ENCODE data around the gene OPN4. TPM values are rescaled to one million over a fixed set of nuclear protein-coding genes. Genes with fewer than 3 reads are reported as not detected.

The OPN4 gene
- total RNA-seq, 2 experiments from 2014 or later, result not detected

DNA sequence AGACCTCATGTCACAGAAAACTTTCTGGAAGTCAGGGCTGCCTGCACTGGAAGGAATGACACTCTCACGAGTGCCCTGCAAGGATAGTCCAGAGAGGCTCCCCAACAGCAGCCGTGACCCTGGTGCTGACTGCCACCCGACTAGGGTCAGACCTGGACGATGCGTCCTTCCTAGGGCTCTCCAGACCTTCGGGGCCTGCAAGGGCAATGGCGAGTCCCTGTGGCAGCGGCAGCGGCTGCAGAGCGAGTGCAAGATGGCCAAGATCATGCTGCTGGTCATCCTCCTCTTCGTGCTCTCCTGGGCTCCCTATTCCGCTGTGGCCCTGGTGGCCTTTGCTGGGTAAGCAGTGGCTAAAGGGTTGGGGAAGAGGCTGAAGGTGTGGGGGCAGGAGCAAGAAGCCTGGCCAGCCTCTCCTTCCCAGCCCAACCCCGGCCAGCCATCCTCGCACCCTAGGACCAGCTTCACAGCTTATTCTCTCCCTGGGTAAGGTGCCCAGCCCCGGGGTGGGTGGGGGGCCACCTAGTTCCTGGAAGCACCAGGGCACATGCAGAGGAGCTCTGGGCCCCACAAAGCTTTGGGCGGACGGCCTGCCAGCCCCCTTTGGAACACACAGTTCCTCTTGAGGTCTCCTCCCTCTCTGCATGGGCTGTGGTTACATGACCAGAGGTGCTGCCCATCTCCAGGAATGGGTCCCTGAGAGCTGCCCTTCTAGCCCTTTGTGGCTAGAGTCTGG, 5.5 kb downstream of the OPN4 start:
- H3K27me3 Mint-ChIP-seq, result no peaks in the 10 kb centered on the region
- no peaks in the 10 kb centered on the region for H3K4me1 Mint-ChIP-seq
- ChIA-PET CTCF (no interaction called here), POLR2A (no interaction called here)
- no peaks in the 10 kb centered on the region for H3K36me3 Mint-ChIP-seq (ENCODE audit: low read depth)
- no peaks in the 10 kb centered on the region for H3K9me3 Mint-ChIP-seq
- no peak overlapping the region for H3K4me3 Mint-ChIP-seq
- no peak overlapping the region for H3K27ac Mint-ChIP-seq
- DNase-seq, result no peak

DNA sequence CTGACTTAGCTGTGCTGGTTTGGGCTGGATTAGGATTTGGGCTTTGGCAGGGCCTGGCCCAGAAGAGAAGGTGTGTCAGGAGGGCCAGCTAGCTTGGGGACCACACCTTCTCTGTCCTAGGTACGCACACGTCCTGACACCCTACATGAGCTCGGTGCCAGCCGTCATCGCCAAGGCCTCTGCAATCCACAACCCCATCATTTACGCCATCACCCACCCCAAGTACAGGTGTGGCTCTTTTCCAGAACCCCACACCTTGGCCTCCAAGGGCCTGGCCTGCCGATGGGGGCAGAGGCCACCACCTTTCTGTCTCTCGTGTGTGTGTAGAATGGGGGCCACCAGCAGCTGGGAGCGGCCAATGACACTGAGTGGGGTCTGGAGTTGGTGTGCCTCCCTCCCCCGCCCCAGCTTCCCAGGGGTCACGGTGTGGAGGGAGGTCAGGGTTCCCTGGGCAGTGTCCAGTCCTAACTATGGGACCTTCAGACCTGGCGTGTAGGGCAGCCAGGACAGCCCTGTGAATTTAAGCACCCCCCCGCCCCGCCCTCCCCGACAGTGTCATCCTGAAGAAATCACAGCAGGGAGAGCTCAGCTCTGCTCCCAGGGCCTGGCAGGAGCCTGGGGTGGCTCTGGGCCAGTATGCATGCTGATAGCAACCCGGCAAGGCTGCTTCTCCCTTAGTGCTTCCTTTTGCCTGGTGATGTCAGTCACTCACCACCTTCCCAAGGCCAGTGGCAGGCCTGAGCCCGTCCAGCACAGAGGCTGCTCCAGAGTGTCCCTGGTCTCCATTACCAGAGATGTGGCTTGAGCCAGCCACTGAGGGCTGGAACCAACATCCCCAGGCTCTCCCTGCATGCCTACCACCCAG, 7.0 kb downstream of the OPN4 start:
- ChIA-PET POLR2A (no interaction called here), CTCF (no interaction called here)
- DNase-seq, result no peak
- Mint-ChIP-seq H3K36me3 (ENCODE audit: low read depth) (no peaks in the 10 kb centered on the region), H3K27ac (no peak overlapping the region), H3K4me1 (no peaks in the 10 kb centered on the region), H3K27me3 (no peaks in the 10 kb centered on the region), H3K9me3 (no peaks in the 10 kb centered on the region), H3K4me3 (no peak overlapping the region)

DNA sequence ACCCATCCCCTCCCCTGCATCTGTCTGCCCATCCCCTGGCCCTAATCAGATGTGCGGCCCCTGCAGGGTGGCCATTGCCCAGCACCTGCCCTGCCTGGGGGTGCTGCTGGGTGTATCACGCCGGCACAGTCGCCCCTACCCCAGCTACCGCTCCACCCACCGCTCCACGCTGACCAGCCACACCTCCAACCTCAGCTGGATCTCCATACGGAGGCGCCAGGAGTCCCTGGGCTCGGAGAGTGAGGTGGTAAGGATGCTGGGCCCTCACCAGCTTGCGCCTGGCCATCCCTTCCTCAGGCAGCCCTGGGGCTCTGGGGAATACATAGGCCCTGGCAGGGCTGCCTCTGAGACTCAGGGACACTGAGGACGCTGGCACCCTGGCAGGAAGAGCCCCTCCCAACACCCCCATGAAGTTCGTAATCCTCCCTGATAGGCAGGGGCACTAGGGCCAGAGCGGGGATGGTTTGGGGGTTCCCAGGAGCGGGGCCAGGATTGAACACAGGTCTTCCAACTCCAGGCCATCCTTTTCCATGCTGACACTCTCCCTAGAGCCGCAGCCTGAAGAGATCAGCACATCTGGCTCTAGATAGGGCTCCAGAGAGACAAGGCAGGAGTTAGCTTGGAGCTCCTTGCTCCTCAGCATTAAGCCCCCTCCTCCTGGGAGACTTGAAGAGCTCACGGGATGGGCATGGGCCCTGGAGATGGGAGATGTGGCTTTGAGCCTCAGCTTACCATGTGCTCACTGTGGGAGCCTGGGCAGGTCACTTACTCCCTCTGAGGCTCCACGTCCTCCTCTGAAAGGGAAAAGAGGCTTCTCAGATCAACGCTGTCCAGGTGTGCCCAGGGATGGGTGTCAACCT, 8.1 kb downstream of the OPN4 start:
- DNase-seq, result no peak
- Mint-ChIP-seq H3K4me1 (no peaks in the 10 kb centered on the region), H3K4me3 (no peak overlapping the region), H3K27ac (no peak overlapping the region), H3K36me3 (ENCODE audit: low read depth) (no peaks in the 10 kb centered on the region), H3K27me3 (no peaks in the 10 kb centered on the region), H3K9me3 (no peaks in the 10 kb centered on the region)
- ChIA-PET POLR2A (no interaction called here), CTCF (no interaction called here)

DNA sequence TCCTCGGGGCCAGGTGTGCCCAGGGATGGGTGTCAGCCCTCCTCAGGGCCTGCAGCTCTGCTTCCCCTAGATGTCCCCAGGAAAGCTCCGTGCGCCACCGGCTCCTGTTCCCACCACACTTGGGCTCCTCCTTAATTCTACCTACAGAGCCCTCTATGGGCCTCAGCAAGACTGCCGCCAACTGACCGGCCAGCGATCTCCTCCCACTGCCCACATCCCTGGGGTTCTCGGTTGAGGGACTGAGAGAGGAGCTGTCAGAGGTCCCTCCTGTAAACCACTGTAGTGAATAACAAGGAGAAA, 8.6 kb downstream of the OPN4 start:
- Mint-ChIP-seq H3K4me1 (no peaks in the 10 kb centered on the region), H3K4me3 (no peak overlapping the region), H3K27me3 (no peaks in the 10 kb centered on the region), H3K9me3 (no peaks in the 10 kb centered on the region), H3K27ac (no peak overlapping the region), H3K36me3 (ENCODE audit: low read depth) (no peaks in the 10 kb centered on the region)
- CTCF ChIA-PET, result no interaction called here
- POLR2A ChIA-PET, result no interaction called here
- no peak for DNase-seq

DNA sequence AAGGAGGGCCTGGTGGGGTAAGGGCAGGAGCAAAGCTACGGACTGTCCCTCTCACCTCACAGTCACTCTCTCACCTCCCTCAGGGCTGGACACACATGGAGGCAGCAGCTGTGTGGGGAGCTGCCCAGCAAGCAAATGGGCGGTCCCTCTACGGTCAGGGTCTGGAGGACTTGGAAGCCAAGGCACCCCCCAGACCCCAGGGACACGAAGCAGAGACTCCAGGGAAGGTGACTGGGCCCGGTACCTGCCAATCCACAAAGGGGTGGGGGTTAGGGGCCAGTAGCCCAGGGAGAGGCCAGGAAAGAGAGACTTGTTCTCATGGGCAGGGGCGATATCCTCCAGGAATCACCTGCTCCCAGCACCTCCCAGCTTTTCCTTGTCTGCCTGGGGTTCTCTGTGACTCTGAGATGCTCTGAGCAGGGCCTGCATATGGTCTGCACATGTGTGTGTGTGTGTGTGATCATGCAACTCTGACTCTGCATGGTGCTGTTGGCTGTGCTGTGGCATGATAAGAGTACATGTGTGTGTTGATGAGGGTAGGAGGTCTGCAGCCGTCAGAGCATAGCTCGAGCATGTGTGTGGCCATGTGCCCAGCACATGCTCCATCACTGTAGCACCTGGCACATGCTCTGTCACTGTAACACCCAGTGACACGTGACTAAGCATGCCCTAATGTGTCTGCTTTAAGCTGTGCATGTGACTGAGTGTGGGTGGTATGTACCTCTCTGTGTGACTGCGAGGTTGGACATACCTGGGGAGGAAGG, 9.4 kb downstream of the OPN4 start:
- H3K4me3 Mint-ChIP-seq, result no peak overlapping the region
- ChIA-PET CTCF (interaction anchor here (0.5 kb wide), 1 partner anchor 42 kb away, joined by 3 read pairs; no protein-coding TSS in a partner anchor), POLR2A (no interaction called here)
- no peaks in the 10 kb centered on the region for H3K36me3 Mint-ChIP-seq (ENCODE audit: low read depth)
- H3K27ac Mint-ChIP-seq, result no peak overlapping the region
- H3K4me1 Mint-ChIP-seq, result no peaks in the 10 kb centered on the region
- no peaks in the 10 kb centered on the region for H3K9me3 Mint-ChIP-seq
- no peaks in the 10 kb centered on the region for H3K27me3 Mint-ChIP-seq
- DNase-seq, result no peak

DNA sequence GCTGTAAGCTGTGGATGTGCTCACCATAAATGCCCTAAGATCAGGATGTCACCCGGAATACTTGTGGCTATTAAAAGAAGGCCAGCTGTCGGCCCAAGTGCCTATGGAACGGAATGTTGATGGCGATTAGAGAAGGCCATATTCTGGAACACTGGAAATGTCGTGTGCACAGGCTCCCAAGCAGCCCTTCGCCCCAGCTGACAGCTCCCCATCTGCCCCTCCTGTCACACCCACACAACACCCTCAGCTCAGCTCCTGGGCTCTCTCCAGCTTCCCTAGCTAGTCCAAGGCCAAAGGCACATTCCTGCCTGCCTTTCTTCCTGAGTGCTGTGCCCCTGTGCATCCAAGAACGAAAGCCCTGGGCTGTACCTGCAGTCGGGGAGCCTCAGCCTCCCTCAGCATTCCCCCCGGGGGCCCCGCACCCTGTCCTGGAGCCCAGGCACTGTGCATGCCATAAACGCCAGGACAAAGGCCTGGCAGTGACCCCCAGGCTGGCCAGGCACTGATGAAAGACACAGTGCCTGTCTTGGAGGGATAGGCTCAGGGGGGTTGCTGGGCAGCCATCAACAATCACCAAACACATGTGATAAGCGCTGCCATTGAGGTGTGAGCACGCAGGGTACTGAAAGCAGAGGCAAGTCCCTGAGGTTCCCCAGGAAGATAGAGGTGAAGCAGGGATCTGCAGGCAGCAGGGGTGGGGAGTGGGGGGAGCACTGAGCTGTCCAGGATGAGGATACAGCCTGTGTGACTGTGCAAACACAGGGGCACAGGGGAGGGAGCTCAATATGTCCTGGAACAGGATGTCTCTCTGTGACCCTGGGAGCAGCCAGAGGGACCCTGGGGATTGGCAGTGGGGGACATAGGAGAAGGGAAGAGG, 10.2 kb downstream of the OPN4 start:
- ChIA-PET POLR2A (no interaction called here), CTCF (interaction anchor here (1.0 kb wide), 1 partner anchor 79 kb away, joined by 4 read pairs; no protein-coding TSS in a partner anchor)
- H3K36me3 Mint-ChIP-seq (ENCODE audit: low read depth), result no peaks in the 10 kb centered on the region
- no peak overlapping the region for H3K4me3 Mint-ChIP-seq
- no peaks in the 10 kb centered on the region for H3K4me1 Mint-ChIP-seq
- no peak overlapping the region for H3K27ac Mint-ChIP-seq
- H3K27me3 Mint-ChIP-seq, result no peaks in the 10 kb centered on the region
- no peaks in the 10 kb centered on the region for H3K9me3 Mint-ChIP-seq
- DNase-seq, result no peak

DNA sequence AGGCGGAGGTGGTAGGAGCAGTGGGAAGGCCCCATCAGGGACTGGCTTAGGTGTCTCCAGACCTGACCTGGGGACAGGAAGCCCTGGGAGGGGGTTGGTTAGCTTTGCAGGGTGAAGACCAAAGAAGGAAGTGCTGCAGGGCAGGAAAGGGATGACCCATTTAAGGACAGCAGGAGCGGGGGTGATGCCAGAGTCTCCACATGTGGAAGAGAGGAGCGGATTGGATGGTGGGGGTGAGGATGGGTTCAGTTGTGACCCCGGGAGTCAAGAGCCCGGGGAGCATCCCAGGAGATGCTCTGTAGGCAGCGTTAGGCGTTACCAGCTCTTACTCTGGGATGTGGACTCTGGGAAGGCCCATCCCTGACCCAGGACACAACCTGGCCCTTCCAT, 10.9 kb downstream of the OPN4 start:
- no peaks in the 10 kb centered on the region for H3K9me3 Mint-ChIP-seq
- no peak overlapping the region for H3K27ac Mint-ChIP-seq
- H3K36me3 Mint-ChIP-seq (ENCODE audit: low read depth), result no peaks in the 10 kb centered on the region
- no peaks in the 10 kb centered on the region for H3K4me1 Mint-ChIP-seq
- no peak overlapping the region for H3K4me3 Mint-ChIP-seq
- no peaks in the 10 kb centered on the region for H3K27me3 Mint-ChIP-seq
- CTCF ChIA-PET, result interaction anchor here (1.0 kb wide), 1 partner anchor 80 kb away, joined by 4 read pairs; no protein-coding TSS in a partner anchor
- DNase-seq, result no peak
- POLR2A ChIA-PET, result interaction anchor here (0.5 kb wide), 1 partner anchor 252 kb away, joined by 3 read pairs; no protein-coding TSS in a partner anchor

DNA sequence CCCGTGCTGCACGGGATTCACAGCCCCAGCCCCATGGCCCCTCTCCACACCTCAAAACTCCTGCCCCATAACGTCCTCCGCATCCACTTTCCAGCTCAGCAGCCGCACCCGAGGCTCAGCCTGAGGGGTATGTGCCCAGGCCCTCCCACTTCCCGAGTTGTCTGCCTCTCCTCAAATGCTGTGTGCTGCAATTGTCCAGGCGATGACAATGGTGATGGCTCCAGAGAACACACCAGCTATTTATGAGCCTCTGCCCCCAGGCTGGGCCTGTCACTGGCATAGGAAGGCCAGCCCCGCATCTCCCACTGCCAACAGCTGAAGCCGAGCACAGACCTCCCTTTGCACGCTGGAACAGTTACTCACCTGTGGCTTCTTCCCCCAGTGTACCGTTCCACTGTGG, 11.5 kb downstream of the OPN4 start:
- Mint-ChIP-seq H3K4me1 (no peaks in the 10 kb centered on the region), H3K27me3 (no peaks in the 10 kb centered on the region), H3K4me3 (no peak overlapping the region), H3K36me3 (ENCODE audit: low read depth) (no peaks in the 10 kb centered on the region), H3K9me3 (no peaks in the 10 kb centered on the region), H3K27ac (no peak overlapping the region)
- CTCF ChIA-PET, result interaction anchor here (0.9 to 1.0 kb wide), 2 partner anchors 80 to 213 kb away, joined by 3 to 4 read pairs; no protein-coding TSS in a partner anchor
- DNase-seq, result no peak
- POLR2A ChIA-PET, result no interaction called here

DNA sequence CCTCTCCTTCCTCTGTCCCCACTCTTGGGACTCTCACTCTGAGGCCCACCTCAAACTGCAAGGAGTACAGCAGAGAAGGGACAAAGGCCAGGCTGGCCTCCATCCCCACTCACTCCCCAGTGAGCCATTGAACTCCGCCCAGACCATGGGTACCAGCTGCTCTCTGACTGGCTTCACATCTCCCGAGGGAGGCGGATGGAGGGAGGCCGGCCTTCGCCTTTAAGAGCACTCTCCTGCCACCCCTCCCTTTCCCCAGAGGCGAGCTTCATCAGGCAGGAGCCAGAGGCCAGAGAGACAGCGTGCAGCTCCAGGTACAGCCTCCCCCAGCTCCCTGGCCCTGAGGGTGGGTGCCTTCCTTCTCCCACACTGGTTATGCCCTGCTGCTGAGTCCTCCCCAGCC, 12.2 kb downstream of the OPN4 start:
- H3K27ac Mint-ChIP-seq, result no peak overlapping the region
- no peak overlapping the region for H3K4me3 Mint-ChIP-seq
- POLR2A ChIA-PET, result no interaction called here
- no peaks in the 10 kb centered on the region for H3K9me3 Mint-ChIP-seq
- no peak for DNase-seq
- no peaks in the 10 kb centered on the region for H3K4me1 Mint-ChIP-seq
- no peaks in the 10 kb centered on the region for H3K27me3 Mint-ChIP-seq
- CTCF ChIA-PET, result interaction anchor here (0.9 kb wide), 1 partner anchor 212 kb away, joined by 3 read pairs; no protein-coding TSS in a partner anchor
- no peaks in the 10 kb centered on the region for H3K36me3 Mint-ChIP-seq (ENCODE audit: low read depth)

DNA sequence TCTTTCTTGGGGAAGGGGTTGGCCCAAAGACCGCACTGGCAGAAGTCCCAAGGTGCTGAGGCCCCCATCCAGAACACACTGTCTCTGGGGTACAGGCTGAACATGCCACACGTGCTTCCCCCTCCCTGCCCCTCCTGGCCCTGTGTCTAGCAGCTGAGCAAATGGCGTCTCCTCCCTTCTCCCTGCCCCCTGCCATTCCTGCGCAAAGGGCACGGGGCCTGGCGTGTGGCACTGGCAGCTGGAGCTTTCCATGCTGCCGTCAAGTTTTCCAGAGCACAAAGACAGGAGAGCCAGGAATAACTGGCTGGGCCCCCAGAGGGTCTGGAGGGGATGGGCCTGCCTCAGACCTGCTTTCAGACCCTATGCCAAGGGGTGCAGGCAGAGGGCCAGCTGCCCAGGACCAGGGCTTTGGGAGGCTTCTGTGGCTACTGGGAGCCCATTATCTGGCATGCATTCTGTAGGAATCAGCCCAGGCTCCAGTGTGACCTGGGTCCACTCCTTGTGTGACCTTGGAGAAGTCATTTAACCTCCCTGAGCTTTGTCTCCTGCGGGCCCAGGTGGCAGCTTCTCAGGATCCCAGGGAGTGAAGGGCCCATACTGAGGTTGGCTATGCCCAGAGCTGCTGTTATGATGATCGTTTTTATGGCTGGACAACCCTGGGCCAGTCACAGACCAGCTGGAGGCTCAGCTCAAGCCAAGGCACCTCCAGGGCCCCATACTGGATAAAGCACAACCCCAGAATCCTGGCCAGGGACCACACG, 13.3 kb downstream of the OPN4 start:
- Mint-ChIP-seq H3K4me1 (no peaks in the 10 kb centered on the region), H3K4me3 (no peak overlapping the region), H3K27ac (no peak overlapping the region), H3K27me3 (no peaks in the 10 kb centered on the region), H3K9me3 (no peaks in the 10 kb centered on the region), H3K36me3 (ENCODE audit: low read depth) (no peaks in the 10 kb centered on the region)
- no peak for DNase-seq
- ChIA-PET CTCF (no interaction called here), POLR2A (no interaction called here)

DNA sequence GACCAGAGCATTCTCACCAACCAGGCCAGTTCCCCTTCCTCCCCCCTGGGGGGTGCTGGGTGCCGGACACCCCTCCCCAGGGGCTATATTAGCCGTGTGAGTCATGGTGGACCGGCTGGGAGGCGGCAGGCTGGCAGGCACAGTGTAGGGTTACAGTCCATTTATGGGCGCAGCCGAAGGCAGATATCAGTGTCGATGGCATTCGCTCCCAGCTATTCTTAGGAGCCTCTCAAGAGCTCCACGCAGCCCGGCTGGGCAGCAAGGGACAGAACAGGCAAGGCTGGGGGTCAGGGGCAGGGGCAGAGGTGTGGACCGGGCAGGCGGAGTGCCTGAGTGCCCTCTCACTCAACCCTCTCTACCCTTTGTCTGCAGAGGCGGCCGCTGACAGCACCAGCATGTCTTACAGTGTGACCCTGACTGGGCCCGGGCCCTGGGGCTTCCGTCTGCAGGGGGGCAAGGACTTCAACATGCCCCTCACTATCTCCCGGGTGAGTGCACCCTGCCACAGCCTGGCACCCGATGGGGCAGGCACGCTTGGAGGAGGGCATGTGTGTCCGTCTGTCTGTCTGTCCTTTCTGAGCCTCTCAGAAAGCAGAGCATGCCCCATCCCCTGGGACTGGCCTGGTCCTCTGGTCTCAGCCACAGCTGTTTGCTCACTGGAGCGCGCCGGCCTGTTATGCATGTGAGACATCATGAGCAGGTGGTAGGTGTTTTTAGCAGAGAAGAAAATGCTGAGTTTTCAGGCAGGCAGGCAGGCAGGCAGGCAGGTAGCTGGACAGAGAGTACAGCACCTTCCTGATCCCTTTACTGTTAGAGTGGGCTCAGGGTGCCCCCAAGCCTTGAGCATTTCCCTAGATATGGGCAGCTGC, 14.2 kb downstream of the OPN4 start, which contains the start of gene LDB3:
LDB3 (plus strand) TSS at position 215 of the 869 bp plus-strand sequence; CDS start at position 396, 181 bp downstream.
- H3K4me3 Mint-ChIP-seq, result no peak within 1 kb of the TSS
- H3K4me1 Mint-ChIP-seq, result no peaks in the 10 kb centered on the region
- no peak within 1 kb of the TSS for H3K27ac Mint-ChIP-seq
- ChIA-PET POLR2A (no interaction called here), CTCF (no interaction called here)
- H3K27me3 Mint-ChIP-seq, result no peaks in the 10 kb centered on the region
- H3K9me3 Mint-ChIP-seq, result no peaks in the 10 kb centered on the region
- no peaks in the 10 kb centered on the region for H3K36me3 Mint-ChIP-seq (ENCODE audit: low read depth)
- no peak for DNase-seq
